Thyroid gland (tissue), 4 donors: Measurements from ENCODE around the gene SLC10A3.

Experiments
- POLR2A ChIP-seq, 2 donors: fragments of 450-650 bp; IDR thresholded peaks; one replicate each; pipeline ENCODE4 v1.6.1; 2017; ENCODE audit warnings: antibody characterized with exemption in 2 of 2, mild to moderate bottlenecking in 2 of 2, moderate library complexity in 1 of 2
- TF ChIP-seq, protein P1 (sequence below), 6 experiments: fragments of 200-600 bp in 3 of 6; fragments of 450-650 bp in 3 of 6; sonication (generic) in 3 of 6; IDR thresholded peaks; one replicate each; pipeline ENCODE4 v1.5.1; 2016 to 2019; ENCODE audit warnings: antibody characterized with exemption in 6 of 6, mild to moderate bottlenecking in 2 of 6, inconsistent platforms in 1 of 6, moderate library complexity in 1 of 6

DNA sequence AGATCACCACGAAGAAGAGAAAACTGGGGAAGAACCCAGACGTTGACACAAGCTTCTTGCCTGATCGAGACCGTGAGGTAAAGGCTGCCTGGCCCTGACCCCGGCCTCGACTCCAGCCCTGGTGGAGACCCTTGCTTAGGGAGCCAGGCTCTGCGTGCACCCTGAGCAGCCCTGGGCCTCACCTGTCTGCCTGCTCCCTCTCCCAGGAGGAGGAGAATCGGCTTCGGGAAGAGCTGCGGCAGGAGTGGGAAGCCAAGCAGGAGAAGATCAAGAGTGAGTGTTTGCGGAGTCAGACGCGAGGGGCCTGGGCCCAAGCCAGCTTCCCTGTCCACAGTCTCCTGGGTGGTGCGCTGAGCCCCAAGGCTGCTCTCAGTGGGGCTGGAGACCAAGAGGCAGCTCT lies 41.9 kb downstream of the SLC10A3 start:
- TF ChIP-seq, protein P1, sequence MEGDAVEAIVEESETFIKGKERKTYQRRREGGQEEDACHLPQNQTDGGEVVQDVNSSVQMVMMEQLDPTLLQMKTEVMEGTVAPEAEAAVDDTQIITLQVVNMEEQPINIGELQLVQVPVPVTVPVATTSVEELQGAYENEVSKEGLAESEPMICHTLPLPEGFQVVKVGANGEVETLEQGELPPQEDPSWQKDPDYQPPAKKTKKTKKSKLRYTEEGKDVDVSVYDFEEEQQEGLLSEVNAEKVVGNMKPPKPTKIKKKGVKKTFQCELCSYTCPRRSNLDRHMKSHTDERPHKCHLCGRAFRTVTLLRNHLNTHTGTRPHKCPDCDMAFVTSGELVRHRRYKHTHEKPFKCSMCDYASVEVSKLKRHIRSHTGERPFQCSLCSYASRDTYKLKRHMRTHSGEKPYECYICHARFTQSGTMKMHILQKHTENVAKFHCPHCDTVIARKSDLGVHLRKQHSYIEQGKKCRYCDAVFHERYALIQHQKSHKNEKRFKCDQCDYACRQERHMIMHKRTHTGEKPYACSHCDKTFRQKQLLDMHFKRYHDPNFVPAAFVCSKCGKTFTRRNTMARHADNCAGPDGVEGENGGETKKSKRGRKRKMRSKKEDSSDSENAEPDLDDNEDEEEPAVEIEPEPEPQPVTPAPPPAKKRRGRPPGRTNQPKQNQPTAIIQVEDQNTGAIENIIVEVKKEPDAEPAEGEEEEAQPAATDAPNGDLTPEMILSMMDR (IDR thresholded peaks at IDR 0.05): no peak
- TF ChIP-seq POLR2A (IDR thresholded peaks at IDR 0.05): no peak
